A549 (cell line): ENCODE results near the gene SNX19.

Experiments
- CBX2 ChIP-seq: fragments of 200-600 bp; sonication (generic); IDR thresholded peaks from 2 replicates; pipeline ENCODE4 v1.6.1; 2016; ENCODE audit warnings: low read depth, mild to moderate bottlenecking, borderline replicate concordance
- CEBPB ChIP-seq, 2 experiments: fragments of >200 bp in 1 of 2; sonication (Bioruptor Twin) in 1 of 2; formaldehyde crosslinking in 1 of 2; IDR thresholded peaks; 2 replicates each; pipeline ENCODE4 v1.6.1; 2012 to 2016
- HDAC2 ChIP-seq: fragments of 200-600 bp; sonication (generic); IDR thresholded peaks from 2 replicates; pipeline ENCODE4 v1.6.1; 2016
- JUNB ChIP-seq: fragments of >200 bp; sonication (Bioruptor Twin); formaldehyde crosslinking; IDR thresholded peaks from 2 replicates; pipeline ENCODE4 v1.6.1; 2016
- KDM1A ChIP-seq: fragments of 200-600 bp; sonication (generic); IDR thresholded peaks from 2 replicates; pipeline ENCODE4 v1.6.1; 2016; ENCODE audit warnings: low read depth, mild to moderate bottlenecking
- KDM5A ChIP-seq: fragments of 200-600 bp; sonication (generic); IDR thresholded peaks from 2 replicates; pipeline ENCODE4 v1.6.1; 2016; ENCODE audit warnings: antibody characterized with exemption, mild to moderate bottlenecking
- POLR2A ChIP-seq: IDR thresholded peaks from 2 replicates; pipeline ENCODE4 v1.6.1; 2012; ENCODE audit warnings: mild to moderate bottlenecking, low read length
- SREBF2 ChIP-seq: fragments of 450-650 bp; IDR thresholded peaks from 2 replicates; pipeline ENCODE4 v1.6.1; 2014; ENCODE audit warnings: mild to moderate bottlenecking, moderate library complexity
- TP53 ChIP-seq: fragments of 250-450 bp; sonication (Bioruptor Pico); IDR thresholded peaks from 2 replicates; pipeline ENCODE4 v1.5.0; 2021; ENCODE audit warnings: mild to moderate bottlenecking, moderate library complexity
- TF ChIP-seq, protein P1 (sequence below): fragments of >200 bp; sonication (Bioruptor Twin); formaldehyde crosslinking; IDR thresholded peaks from 3 replicates; pipeline ENCODE4 v1.5.1; 2016
- TF ChIP-seq, protein P2 (sequence below): fragments of 200-600 bp; sonication (generic); IDR thresholded peaks from 2 replicates; pipeline ENCODE4 v1.6.1; 2016; ENCODE audit warnings: antibody characterized with exemption, mild to moderate bottlenecking, moderate library complexity
- TF ChIP-seq, protein P3 (sequence below): fragments of 450-650 bp; IDR thresholded peaks from 2 replicates; pipeline ENCODE4 v1.6.1; 2014; ENCODE audit warnings: antibody characterized with exemption
- TF ChIP-seq, protein P4 (sequence below): IDR thresholded peaks from 2 replicates; pipeline ENCODE4 v1.6.1; 2012

DNA sequence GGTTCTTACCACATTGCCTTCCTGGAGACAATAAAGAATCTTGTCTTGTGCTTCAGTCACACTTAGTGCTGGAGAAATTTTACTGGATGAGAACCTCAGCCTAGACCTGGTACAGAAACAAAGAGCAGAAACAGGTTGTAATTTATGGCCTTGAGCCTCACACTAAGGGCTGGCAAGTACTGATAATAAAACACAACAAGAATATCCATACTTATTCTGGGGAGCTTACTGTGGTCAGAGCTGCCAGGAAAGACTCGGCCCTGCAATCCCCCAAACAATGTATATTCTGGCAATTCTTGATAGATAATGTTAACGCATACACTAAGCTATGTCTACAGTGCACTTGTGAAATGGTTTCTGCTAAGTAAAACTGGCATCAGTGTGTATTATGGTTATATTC, 9.7 kb downstream of the SNX19 start:
- TF ChIP-seq CEBPB (IDR thresholded peaks at IDR 0.05) (no peak), SREBF2 (no peak), POLR2A (no peak), CBX2 (no peak), HDAC2 (no peak), KDM5A (no peak), TP53 (CRISPR knock-in tag) (no peak), KDM1A (no peak), JUNB (no peak)
- TF ChIP-seq, protein P1, sequence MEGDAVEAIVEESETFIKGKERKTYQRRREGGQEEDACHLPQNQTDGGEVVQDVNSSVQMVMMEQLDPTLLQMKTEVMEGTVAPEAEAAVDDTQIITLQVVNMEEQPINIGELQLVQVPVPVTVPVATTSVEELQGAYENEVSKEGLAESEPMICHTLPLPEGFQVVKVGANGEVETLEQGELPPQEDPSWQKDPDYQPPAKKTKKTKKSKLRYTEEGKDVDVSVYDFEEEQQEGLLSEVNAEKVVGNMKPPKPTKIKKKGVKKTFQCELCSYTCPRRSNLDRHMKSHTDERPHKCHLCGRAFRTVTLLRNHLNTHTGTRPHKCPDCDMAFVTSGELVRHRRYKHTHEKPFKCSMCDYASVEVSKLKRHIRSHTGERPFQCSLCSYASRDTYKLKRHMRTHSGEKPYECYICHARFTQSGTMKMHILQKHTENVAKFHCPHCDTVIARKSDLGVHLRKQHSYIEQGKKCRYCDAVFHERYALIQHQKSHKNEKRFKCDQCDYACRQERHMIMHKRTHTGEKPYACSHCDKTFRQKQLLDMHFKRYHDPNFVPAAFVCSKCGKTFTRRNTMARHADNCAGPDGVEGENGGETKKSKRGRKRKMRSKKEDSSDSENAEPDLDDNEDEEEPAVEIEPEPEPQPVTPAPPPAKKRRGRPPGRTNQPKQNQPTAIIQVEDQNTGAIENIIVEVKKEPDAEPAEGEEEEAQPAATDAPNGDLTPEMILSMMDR = no peak
- TF ChIP-seq, protein P2, sequence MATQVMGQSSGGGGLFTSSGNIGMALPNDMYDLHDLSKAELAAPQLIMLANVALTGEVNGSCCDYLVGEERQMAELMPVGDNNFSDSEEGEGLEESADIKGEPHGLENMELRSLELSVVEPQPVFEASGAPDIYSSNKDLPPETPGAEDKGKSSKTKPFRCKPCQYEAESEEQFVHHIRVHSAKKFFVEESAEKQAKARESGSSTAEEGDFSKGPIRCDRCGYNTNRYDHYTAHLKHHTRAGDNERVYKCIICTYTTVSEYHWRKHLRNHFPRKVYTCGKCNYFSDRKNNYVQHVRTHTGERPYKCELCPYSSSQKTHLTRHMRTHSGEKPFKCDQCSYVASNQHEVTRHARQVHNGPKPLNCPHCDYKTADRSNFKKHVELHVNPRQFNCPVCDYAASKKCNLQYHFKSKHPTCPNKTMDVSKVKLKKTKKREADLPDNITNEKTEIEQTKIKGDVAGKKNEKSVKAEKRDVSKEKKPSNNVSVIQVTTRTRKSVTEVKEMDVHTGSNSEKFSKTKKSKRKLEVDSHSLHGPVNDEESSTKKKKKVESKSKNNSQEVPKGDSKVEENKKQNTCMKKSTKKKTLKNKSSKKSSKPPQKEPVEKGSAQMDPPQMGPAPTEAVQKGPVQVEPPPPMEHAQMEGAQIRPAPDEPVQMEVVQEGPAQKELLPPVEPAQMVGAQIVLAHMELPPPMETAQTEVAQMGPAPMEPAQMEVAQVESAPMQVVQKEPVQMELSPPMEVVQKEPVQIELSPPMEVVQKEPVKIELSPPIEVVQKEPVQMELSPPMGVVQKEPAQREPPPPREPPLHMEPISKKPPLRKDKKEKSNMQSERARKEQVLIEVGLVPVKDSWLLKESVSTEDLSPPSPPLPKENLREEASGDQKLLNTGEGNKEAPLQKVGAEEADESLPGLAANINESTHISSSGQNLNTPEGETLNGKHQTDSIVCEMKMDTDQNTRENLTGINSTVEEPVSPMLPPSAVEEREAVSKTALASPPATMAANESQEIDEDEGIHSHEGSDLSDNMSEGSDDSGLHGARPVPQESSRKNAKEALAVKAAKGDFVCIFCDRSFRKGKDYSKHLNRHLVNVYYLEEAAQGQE = no peak
- TF ChIP-seq, protein P3, sequence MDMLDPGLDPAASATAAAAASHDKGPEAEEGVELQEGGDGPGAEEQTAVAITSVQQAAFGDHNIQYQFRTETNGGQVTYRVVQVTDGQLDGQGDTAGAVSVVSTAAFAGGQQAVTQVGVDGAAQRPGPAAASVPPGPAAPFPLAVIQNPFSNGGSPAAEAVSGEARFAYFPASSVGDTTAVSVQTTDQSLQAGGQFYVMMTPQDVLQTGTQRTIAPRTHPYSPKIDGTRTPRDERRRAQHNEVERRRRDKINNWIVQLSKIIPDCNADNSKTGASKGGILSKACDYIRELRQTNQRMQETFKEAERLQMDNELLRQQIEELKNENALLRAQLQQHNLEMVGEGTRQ = no peak
- TF ChIP-seq, protein P4, sequence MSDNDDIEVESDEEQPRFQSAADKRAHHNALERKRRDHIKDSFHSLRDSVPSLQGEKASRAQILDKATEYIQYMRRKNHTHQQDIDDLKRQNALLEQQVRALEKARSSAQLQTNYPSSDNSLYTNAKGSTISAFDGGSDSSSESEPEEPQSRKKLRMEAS = no peak
